ENCODE data around the gene MRPL54. TPM values are rescaled to one million over a fixed set of nuclear protein-coding genes. Genes with fewer than 3 reads are reported as not detected.

MRPL54 gene
- total RNA-seq, 2 donors from 2014 or later, result 67.3 to 74.2 TPM

- ATAC-seq (replicated peaks in 1 of 2), result no peak
- H3K36me3 Mint-ChIP-seq (ENCODE audit: insufficient read depth in 2 of 2), result peaks cover 0 to 5% of the 10 kb centered on the region in 2 donors
- H3K27me3 Mint-ChIP-seq (ENCODE audit: low read depth), result no peaks in the 10 kb centered on the region
- no peaks in the 10 kb centered on the region for H3K4me1 Mint-ChIP-seq (ENCODE audit: low read depth)
- no peak overlapping the region for H3K27ac Mint-ChIP-seq
- H3K4me3 Mint-ChIP-seq, result no peak overlapping the region
- H3K9me3 Mint-ChIP-seq, result peaks cover 0 to 3% of the 10 kb centered on the region in 2 donors
- no peak for DNase-seq
Measured at GRCh38 chr19:3776479-3777040, 14.1 kb downstream of the MRPL54 start.

- no peak for ATAC-seq (replicated peaks in 1 of 2)
- H3K27ac Mint-ChIP-seq, result no peak overlapping the region
- no peaks in the 10 kb centered on the region for H3K4me1 Mint-ChIP-seq (ENCODE audit: low read depth)
- peaks cover 5 to 9% of the 10 kb centered on the region in 2 donors for H3K9me3 Mint-ChIP-seq
- H3K27me3 Mint-ChIP-seq (ENCODE audit: low read depth), result no peaks in the 10 kb centered on the region
- DNase-seq, result no peak
- H3K4me3 Mint-ChIP-seq, result no peak overlapping the region
- peaks cover 9 to 13% of the 10 kb centered on the region in 2 donors for H3K36me3 Mint-ChIP-seq (ENCODE audit: insufficient read depth in 2 of 2)
Measured at GRCh38 chr19:3778104-3778867, 15.8 kb downstream of the MRPL54 start.

GRCh38 chr19:3778899-3779723 is 16.6 kb downstream of the MRPL54 start:
- H3K4me3 Mint-ChIP-seq, result no peak overlapping the region
- H3K27me3 Mint-ChIP-seq (ENCODE audit: low read depth), result no peaks in the 10 kb centered on the region
- H3K9me3 Mint-ChIP-seq, result peaks cover 5 to 9% of the 10 kb centered on the region in 2 donors
- no peak overlapping the region for H3K27ac Mint-ChIP-seq
- no peaks in the 10 kb centered on the region for H3K4me1 Mint-ChIP-seq (ENCODE audit: low read depth)
- ATAC-seq (replicated peaks in 1 of 2) (no peak), DNase-seq (no peak)
- H3K36me3 Mint-ChIP-seq (ENCODE audit: insufficient read depth in 2 of 2), result peaks cover 9 to 13% of the 10 kb centered on the region in 2 donors

GRCh38 chr19:3780786-3781304 is 18.4 kb downstream of the MRPL54 start:
- no peak overlapping the region for H3K27ac Mint-ChIP-seq
- no peak for ATAC-seq (replicated peaks in 1 of 2)

GRCh38 chr19:3781603-3782002 is 19.1 kb downstream of the MRPL54 start:
- DNase-seq, result no peak
- Mint-ChIP-seq H3K4me1 (ENCODE audit: low read depth) (peaks cover 9% of the 10 kb centered on the region), H3K4me3 (no peak overlapping the region), H3K27ac (no peak overlapping the region), H3K9me3 (peaks cover 5 to 9% of the 10 kb centered on the region in 2 donors), H3K27me3 (ENCODE audit: low read depth) (no peaks in the 10 kb centered on the region), H3K36me3 (ENCODE audit: insufficient read depth in 2 of 2) (peaks cover 11 to 13% of the 10 kb centered on the region in 2 donors)
- no peak for ATAC-seq (replicated peaks in 1 of 2)

More at GRCh38 chr19:3780786-3781304, 18.4 kb downstream of the MRPL54 start:
- Mint-ChIP-seq H3K36me3 (ENCODE audit: insufficient read depth in 2 of 2) (peaks cover 11 to 13% of the 10 kb centered on the region in 2 donors), H3K4me3 (no peak overlapping the region), H3K9me3 (peaks cover 5 to 9% of the 10 kb centered on the region in 2 donors), H3K27me3 (ENCODE audit: low read depth) (no peaks in the 10 kb centered on the region), H3K4me1 (ENCODE audit: low read depth) (peaks cover 9% of the 10 kb centered on the region)
- DNase-seq, result no peak

GRCh38 chr19:3782330-3782729 is 19.8 kb downstream of the MRPL54 start:
- Mint-ChIP-seq H3K4me1 (ENCODE audit: low read depth) (peaks cover 9% of the 10 kb centered on the region), H3K9me3 (peaks cover 5 to 9% of the 10 kb centered on the region in 2 donors), H3K27me3 (ENCODE audit: low read depth) (no peaks in the 10 kb centered on the region), H3K27ac (no peak overlapping the region), H3K36me3 (ENCODE audit: insufficient read depth in 2 of 2) (peaks cover 11 to 13% of the 10 kb centered on the region in 2 donors), H3K4me3 (no peak overlapping the region)
- no peak for ATAC-seq (replicated peaks in 1 of 2)
- no peak for DNase-seq

GRCh38 chr19:3782903-3783302 is 20.4 kb downstream of the MRPL54 start:
- DNase-seq (no peak), ATAC-seq (replicated peaks in 1 of 2) (no peak)
- Mint-ChIP-seq H3K27me3 (ENCODE audit: low read depth) (no peaks in the 10 kb centered on the region), H3K9me3 (peaks cover 5 to 9% of the 10 kb centered on the region in 2 donors), H3K4me1 (ENCODE audit: low read depth) (peaks cover 9% of the 10 kb centered on the region), H3K27ac (no peak overlapping the region), H3K4me3 (no peak overlapping the region), H3K36me3 (ENCODE audit: insufficient read depth in 2 of 2) (peaks cover 11 to 13% of the 10 kb centered on the region in 2 donors)

GRCh38 chr19:3783660-3784584 is 21.4 kb downstream of the MRPL54 start:
- H3K36me3 Mint-ChIP-seq (ENCODE audit: insufficient read depth in 2 of 2), result peaks cover 11 to 13% of the 10 kb centered on the region in 2 donors
- peak overlapping the region; percentile 76 to 82 for H3K4me3 Mint-ChIP-seq
- DNase-seq (peak; percentile 48 to 62), ATAC-seq (replicated peaks in 1 of 2) (peak; percentile 29 to 41)
- H3K27me3 Mint-ChIP-seq (ENCODE audit: low read depth), result no peaks in the 10 kb centered on the region
- peaks cover 9% of the 10 kb centered on the region for H3K4me1 Mint-ChIP-seq (ENCODE audit: low read depth)
- peaks cover 5 to 9% of the 10 kb centered on the region in 2 donors for H3K9me3 Mint-ChIP-seq
- H3K27ac Mint-ChIP-seq, result peak overlapping the region; percentile 16

- Mint-ChIP-seq H3K27ac (peak overlapping the region; percentile 16), H3K27me3 (ENCODE audit: low read depth) (no peaks in the 10 kb centered on the region)
- DNase-seq, result no peak
Measured at GRCh38 chr19:3784607-3785450, 22.3 kb downstream of the MRPL54 start.

GRCh38 chr19:3785451-3785937 is 23.0 kb downstream of the MRPL54 start:
- Mint-ChIP-seq H3K36me3 (ENCODE audit: insufficient read depth in 2 of 2) (peaks cover 11 to 13% of the 10 kb centered on the region in 2 donors), H3K9me3 (peaks cover 5 to 9% of the 10 kb centered on the region in 2 donors), H3K27ac (no peak overlapping the region), H3K4me1 (ENCODE audit: low read depth) (peaks cover 15% of the 10 kb centered on the region), H3K4me3 (peak overlapping the region; percentile 76 to 82), H3K27me3 (ENCODE audit: low read depth) (no peaks in the 10 kb centered on the region)
- DNase-seq (peak in 1 of 2 donors; percentile 19), ATAC-seq (replicated peaks in 1 of 2) (peak; percentile 31 to 39)

More at GRCh38 chr19:3784607-3785450, 22.3 kb downstream of the MRPL54 start:
- Mint-ChIP-seq H3K4me3 (peak overlapping the region; percentile 76 to 82), H3K36me3 (ENCODE audit: insufficient read depth in 2 of 2) (peaks cover 11 to 13% of the 10 kb centered on the region in 2 donors), H3K9me3 (peaks cover 5 to 9% of the 10 kb centered on the region in 2 donors), H3K4me1 (ENCODE audit: low read depth) (peaks cover 15% of the 10 kb centered on the region)
- ATAC-seq (replicated peaks in 1 of 2), result no peak

Measured in activated T-cell treated with anti-CD3 and anti-CD28 coated beads, Interleukin-2, amount 50 U/mL, for 72 hours (primary cell).